H1 (cell line): ENCODE results near the gene SH3PXD2A. TPM values are rescaled to one million over a fixed set of nuclear protein-coding genes. Genes with fewer than 3 reads are reported as not detected.

ENCODE experiments used
- ATF3 ChIP-seq: IDR thresholded peaks from 2 replicates; pipeline ENCODE4 v1.6.1; 2011; ENCODE audit warnings: low read depth, mild to moderate bottlenecking, low read length; ENCODE audit not compliant: insufficient read depth
- POU5F1 ChIP-seq: IDR thresholded peaks from 2 replicates; pipeline ENCODE4 v1.6.1; 2011; ENCODE audit warnings: low read depth, mild to moderate bottlenecking, low read length, moderate library complexity
- RNF2 ChIP-seq: fragments of 200-900, 300-1000 bp; sonication (generic); IDR thresholded peaks from 2 replicates; pipeline ENCODE4 v1.7.1; 2016; ENCODE audit warnings: borderline replicate concordance, low read depth, mild to moderate bottlenecking, antibody characterized with exemption, low read length; ENCODE audit not compliant: poor library complexity, severe bottlenecking; ENCODE audit errors: missing control alignments
- polyA plus RNA-seq, 7 experiments: library from polyadenylated mRNA; depleted of rRNA in 3 of 7; stranded (reverse) in 5 of 7; unstranded in 2 of 7; fragments of >200 nt in 5 of 7; fragments of 200-250 nt in 2 of 7; gene quantifications; 1 replicate in 5 of 7; 2 replicates in 1 of 7; 4 replicates in 1 of 7; pipeline versions ENCODE4 v1.2.1 to v1.2.3, GENCODE V29; 2011 to 2013; ENCODE audit warnings: missing spikeins in 2 of 7, mixed read lengths in 2 of 7
- total RNA-seq: library from RNA; stranded (reverse); fragmentation: NEBNext Ultra II Directional; extraction: Animal tissue kit (Norgen Biotek cat#: 25700); gene quantifications from 2 replicates; pipeline ENCODE4 v1.2.1, GENCODE V29; 2021

The SH3PXD2A gene
- total and polyA plus RNA-seq, 2 of the 8 experiments (the other 6 are each of a cell fraction or from before 2014, with no cell fraction given): 5.4 to 16.3 TPM

GRCh38 chr10:103843854-103844570 lies 11.4 kb downstream of the SH3PXD2A start (continued):
- TF ChIP-seq ATF3 (no peak), POU5F1 (no peak), RNF2 (no peak)
